Aorta (tissue), 5 donors: Measurements from ENCODE around the gene SPATA21. TPM values are rescaled to one million over a fixed set of nuclear protein-coding genes. Genes with fewer than 3 reads are reported as not detected.

Experiments
- ATAC-seq: fragments of 200-7000 bp; cut with Tn5 transposase; one replicate; pipeline ENCODE4 v1.9.1; 2022; ENCODE audit warnings: moderate library complexity; ENCODE audit not compliant: low FRiP score
- DNase-seq, 2 donors: peaks; one replicate each; pipeline ENCODE4 v3.0.0-alpha.2; 2020
- H3K27ac ChIP-seq, 2 donors: one replicate each; pipeline ENCODE4 v1.5.1; 2013; ENCODE audit warnings: low read length in 2 of 2, mild to moderate bottlenecking in 2 of 2, moderate library complexity in 2 of 2, control low read depth in 1 of 2, inconsistent platforms in 1 of 2, low read depth in 1 of 2
- H3K27me3 ChIP-seq, 2 donors: one replicate each; pipeline ENCODE4 v1.6.1; 2013; ENCODE audit warnings: control low read depth in 1 of 2, low read length in 1 of 2, mild to moderate bottlenecking in 1 of 2, moderate library complexity in 1 of 2; ENCODE audit not compliant: insufficient read depth in 2 of 2, control insufficient read depth in 1 of 2
- H3K36me3 ChIP-seq, 2 donors: one replicate each; pipeline ENCODE4 v1.6.1; 2013; ENCODE audit warnings: control low read depth in 1 of 2, low read length in 1 of 2, mild to moderate bottlenecking in 1 of 2; ENCODE audit not compliant: insufficient read depth in 2 of 2, control insufficient read depth in 1 of 2
- H3K4me1 ChIP-seq, 2 donors: one replicate each; pipeline ENCODE4 v1.6.1; 2013; ENCODE audit warnings: low read length in 2 of 2, control low read depth in 1 of 2, mild to moderate bottlenecking in 1 of 2, moderate library complexity in 1 of 2; ENCODE audit not compliant: insufficient read depth in 2 of 2, control insufficient read depth in 1 of 2
- H3K4me3 ChIP-seq, 2 donors: one replicate each; pipeline ENCODE4 v1.5.1; 2013; ENCODE audit warnings: low read length in 2 of 2, control low read depth in 1 of 2, mild to moderate bottlenecking in 1 of 2
- H3K9me3 ChIP-seq: one replicate; pipeline ENCODE4 v1.6.1; 2013; ENCODE audit warnings: mild to moderate bottlenecking, low read length; ENCODE audit not compliant: control insufficient read depth
- WGBS, 2 donors: extraction: QIAGEN DNeasy Blood & Tissue Kit; methylation state at CpG; one replicate each; pipeline ENCODE4 v1.1.7; 2013; 5-methylcytosine and 5-hydroxymethylcytosine counted together
- intact Hi-C, 2 donors: fragments of 100-400 bp; cut with DNase I; formaldehyde crosslinking; loops; one replicate each; pipeline versions ENCODE4 v1.14.2 to v1.15.0; 2022
- polyA plus RNA-seq, 2 donors: library from polyadenylated mRNA; stranded (reverse); fragments of 200-250 nt; gene quantifications; one replicate each; pipeline ENCODE4 v1.2.3, GENCODE V29; 2013
- total RNA-seq, 2 donors: library from RNA; stranded (reverse); fragmentation: NEBNext Ultra II Directional; extraction: Animal tissue kit (Norgen Biotek cat#: 25700); gene quantifications; one replicate each; pipeline ENCODE4 v1.2.1, GENCODE V29; 2021
- donor health status: healthy with polysubstance abuse.
- donor health status: Bipolar disorder and iron deficiency.
- donor health status: DM: no; HTN: no; CAD: no.
- donor health status: DM: no; HTN: no; CAD: no.
- donor health status: DM: yes; HTN: yes; CAD: no.

The SPATA21 gene
- total and polyA plus RNA-seq, 4 donors: 0.33 to 0.38 TPM; not detected in 2

GRCh38 chr1:16349847-16350406, 87.3 kb downstream of the SPATA21 start:
- DNase-seq (no peak), ATAC-seq (no peak)
- peak overlapping the region; percentile 35 to 36 for H3K27ac ChIP-seq

More at GRCh38 chr1:16349847-16350406, 87.3 kb downstream of the SPATA21 start:
- Histone ChIP-seq H3K4me1 (peaks cover 0 to 10% of the 10 kb centered on the region in 2 donors), H3K9me3 (no peaks in the 10 kb centered on the region), H3K4me3 (peak overlapping the region; percentile 52 to 96), H3K27me3 (no peaks in the 10 kb centered on the region), H3K36me3 (no peaks in the 10 kb centered on the region)
- intact Hi-C loops: loop anchor here (5.0 kb wide), 2 partner anchors 53 to 58 kb away; no protein-coding TSS in a partner anchor
- 23 to 28% methylated on average over 2 of the region's 2 CpGs for WGBS, 2 donors

Other genes with a start within 250 kb of the SPATA21 start
- gene ARHGEF19, start 224.8 kb downstream of the SPATA21 start, total RNA-seq: 1 to 10 TPM; 7.1 to 8.6 TPM
- 10 to 100 TPM in 1 of 2 donors, 1 to 10 TPM in 1; 3.3 to 19.7 TPM for gene ARHGEF19, start 224.8 kb downstream of the SPATA21 start, polyA plus RNA-seq
- gene CPLANE2, start 200.2 kb downstream of the SPATA21 start, total RNA-seq: 1 to 10 TPM; 2.6 to 6.4 TPM
- 1 to 10 TPM; 1.9 to 3.2 TPM for gene CPLANE2, start 200.2 kb downstream of the SPATA21 start, polyA plus RNA-seq
- 10 to 100 TPM; 32.5 to 33.3 TPM for gene FBXO42, start 84.9 kb downstream of the SPATA21 start, total RNA-seq
- gene FBXO42, start 84.9 kb downstream of the SPATA21 start, polyA plus RNA-seq: 10 to 100 TPM in 1 of 2 donors, 1 to 10 TPM in 1; 9.4 to 33.2 TPM
- gene SZRD1, start 70.2 kb downstream of the SPATA21 start, total RNA-seq: 100 to 1,000 TPM; 128 to 172 TPM
- gene SZRD1, start 70.2 kb downstream of the SPATA21 start, polyA plus RNA-seq: 100 to 1,000 TPM in 1 of 2 donors, 10 to 100 TPM in 1; 87.9 to 109 TPM
- gene NECAP2, start 3.3 kb upstream of the SPATA21 start, total RNA-seq: 10 to 100 TPM; 38.1 to 60.4 TPM
- gene NECAP2, start 3.3 kb upstream of the SPATA21 start, polyA plus RNA-seq: 10 to 100 TPM; 37.5 to 38.1 TPM
- 1,000 to 10,000 TPM; 7,231 to 8,154 TPM for gene RNU1-1, start 76.9 kb upstream of the SPATA21 start, total RNA-seq
- gene RNU1-1, start 76.9 kb upstream of the SPATA21 start, polyA plus RNA-seq: not detected
- gene NBPF1, start 176.1 kb upstream of the SPATA21 start, total RNA-seq: 10 to 100 TPM; 15.5 to 55.0 TPM
- gene NBPF1, start 176.1 kb upstream of the SPATA21 start, polyA plus RNA-seq: 1 to 10 TPM; 7.9 to 9.6 TPM
- gene RNU1-3, start 229.5 kb upstream of the SPATA21 start, total RNA-seq: 1,000 to 10,000 TPM; 7,231 to 8,154 TPM
- gene RNU1-3, start 229.5 kb upstream of the SPATA21 start, polyA plus RNA-seq: not detected